ENCODE results near the gene GNG12.
"Not testable (repeated sequence)": the region's sequence is repeated elsewhere in the genome, so short reads cannot be mapped to it uniquely, and the experiment has no call there.

The GNG12 gene

DNA sequence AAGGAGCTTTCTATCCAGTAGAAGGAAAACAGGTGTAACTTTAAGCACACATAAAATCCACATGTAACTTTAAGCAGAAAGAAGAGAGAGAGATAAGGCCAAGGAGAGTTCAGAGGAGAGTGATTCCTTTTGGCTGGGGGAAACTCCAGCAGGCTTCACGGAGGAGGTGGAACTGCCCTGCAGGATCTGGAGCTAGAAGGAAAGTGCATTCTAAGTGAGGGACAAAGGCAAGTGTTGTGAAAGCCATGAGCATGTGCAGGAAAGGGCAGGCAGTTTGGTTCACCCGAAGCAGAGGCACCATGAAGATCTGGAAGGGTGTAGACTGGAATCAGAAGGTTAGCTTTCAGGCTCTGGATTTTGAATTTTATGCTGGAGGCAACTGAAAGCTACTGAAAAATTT lies 101.9 kb downstream of the GNG12 start:
- no peak for DNase-seq (ENCODE audit: low read depth)

DNA sequence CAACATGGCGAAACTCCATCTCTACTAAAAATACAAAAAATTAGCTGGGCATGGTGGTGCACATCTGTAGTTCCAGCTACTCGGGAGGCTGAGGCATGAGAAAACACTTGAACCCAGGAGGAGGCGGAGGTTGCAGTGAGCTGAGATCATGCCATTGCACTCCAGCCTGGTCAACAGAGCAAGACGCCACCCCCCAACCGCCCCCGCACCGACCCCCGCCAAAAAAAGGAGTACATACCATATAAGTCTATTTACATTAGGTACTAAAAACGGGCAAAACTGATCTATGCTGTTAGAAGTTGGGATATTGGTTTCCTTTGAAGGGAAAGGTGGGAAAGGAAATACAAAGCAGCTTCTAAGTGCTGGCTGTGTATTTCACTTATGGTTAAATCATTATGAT lies 103.0 kb downstream of the GNG12 start:
- not testable (repeated sequence) for DNase-seq (ENCODE audit: low read depth)

- DNase-seq (ENCODE audit: low read depth) = no peak
These were observed 103.4 kb downstream of the GNG12 start for GRCh38 chr1:67729872-67730271.

DNA sequence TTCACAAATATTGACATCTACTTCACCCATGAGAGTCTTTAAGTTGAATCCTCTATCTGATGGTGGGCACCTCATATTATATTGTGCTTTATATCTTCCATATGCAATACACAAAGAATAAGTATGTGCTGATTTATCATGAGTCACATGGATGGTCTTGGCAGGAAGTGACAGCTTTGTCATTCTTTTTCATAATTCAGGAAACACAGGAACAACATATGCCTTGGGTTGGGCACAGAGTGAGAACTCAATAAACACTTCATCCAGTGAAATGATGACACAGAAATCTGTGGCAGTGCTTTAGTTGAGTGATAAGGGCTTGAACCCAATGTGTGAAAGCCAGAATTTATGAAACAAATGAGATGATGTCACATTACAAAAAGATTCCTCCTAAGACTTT lies 107.0 kb downstream of the GNG12 start:
- DNase-seq (ENCODE audit: low read depth) = no peak

- no peak for DNase-seq (ENCODE audit: low read depth)
These were observed 108.2 kb downstream of the GNG12 start for GRCh38 chr1:67724928-67725560.

DNA sequence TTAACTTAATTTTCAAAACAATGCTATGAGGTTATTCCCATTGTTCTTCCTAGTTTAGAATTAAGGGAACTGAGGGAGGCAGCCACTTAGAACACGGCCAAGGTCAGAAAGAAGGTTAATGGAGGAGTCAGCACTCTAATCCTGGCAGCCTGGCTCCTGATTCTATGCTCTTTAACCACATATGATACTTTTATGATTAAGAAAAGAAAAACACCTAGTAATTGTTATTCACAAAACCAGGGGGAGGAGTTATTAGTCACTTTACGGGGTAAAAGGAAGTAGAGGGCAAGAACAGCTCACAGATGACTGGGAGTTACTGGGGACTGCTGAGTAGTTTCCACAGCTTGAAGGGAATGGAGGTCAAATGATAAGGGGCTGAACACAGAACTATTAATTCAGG lies 109.6 kb downstream of the GNG12 start:
- DNase-seq (ENCODE audit: low read depth) = no peak

GRCh38 chr1:67723126-67723525 lies 110.1 kb downstream of the GNG12 start:
- DNase-seq (ENCODE audit: low read depth) = no peak

DNA sequence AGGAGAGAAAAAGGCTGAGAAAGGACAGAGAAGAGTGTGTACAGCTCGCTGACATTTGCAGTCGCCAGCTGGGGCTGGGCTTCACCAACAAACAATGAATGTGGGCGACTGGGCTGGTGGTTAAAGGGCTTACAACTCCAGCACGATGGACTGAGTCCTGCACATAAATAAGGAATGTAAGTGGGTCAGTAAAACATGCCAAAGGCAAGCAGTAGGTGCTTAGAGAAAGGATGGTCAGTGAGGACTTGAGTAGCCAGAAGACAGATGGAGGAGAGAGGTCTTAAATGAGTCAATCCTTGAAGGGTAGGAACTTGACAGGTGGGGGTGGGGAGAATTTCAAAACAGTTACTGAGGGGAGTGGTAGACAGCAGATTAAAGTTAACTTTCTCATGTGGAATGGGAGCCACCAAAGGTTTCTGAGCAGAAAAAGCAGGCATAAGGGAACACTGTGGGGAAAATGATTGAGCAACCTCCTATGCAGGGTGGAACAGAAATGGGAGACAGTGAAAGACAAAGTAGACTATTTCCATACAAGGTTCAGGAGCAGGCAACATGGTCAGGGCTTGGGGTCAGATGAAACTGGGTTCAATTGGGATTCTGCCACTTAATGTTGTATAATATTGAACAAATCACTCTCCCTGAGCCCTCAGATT lies 110.8 kb downstream of the GNG12 start:
- no peak for DNase-seq (ENCODE audit: low read depth)

- DNase-seq (ENCODE audit: low read depth) = no peak
These were observed 111.5 kb downstream of the GNG12 start for GRCh38 chr1:67721650-67722291.

DNA sequence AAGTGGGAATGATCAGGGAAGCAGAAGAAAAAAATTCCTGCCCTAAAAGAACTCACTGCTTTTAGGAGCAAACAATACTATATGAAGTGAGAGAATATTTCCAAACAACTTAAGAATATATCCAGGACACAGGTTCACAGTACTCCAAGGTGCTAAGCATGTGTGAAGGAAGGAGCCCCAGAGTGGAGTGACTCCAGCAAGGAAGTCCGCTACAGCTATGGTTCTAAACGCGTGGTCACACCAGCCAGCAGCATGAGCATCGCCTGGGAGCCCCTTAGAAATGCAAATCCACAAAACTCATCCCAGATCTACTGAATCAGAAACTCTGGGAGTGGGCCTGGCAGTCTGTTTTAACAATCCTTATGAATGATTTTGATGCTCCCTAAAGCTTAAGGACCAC lies 112.2 kb downstream of the GNG12 start:
- DNase-seq (ENCODE audit: low read depth) = no peak

- no peak for DNase-seq (ENCODE audit: low read depth)
These were observed 113.7 kb downstream of the GNG12 start for GRCh38 chr1:67719329-67720196.

- no peak for DNase-seq (ENCODE audit: low read depth)
These were observed 115.4 kb downstream of the GNG12 start for GRCh38 chr1:67717876-67718275.

DNA sequence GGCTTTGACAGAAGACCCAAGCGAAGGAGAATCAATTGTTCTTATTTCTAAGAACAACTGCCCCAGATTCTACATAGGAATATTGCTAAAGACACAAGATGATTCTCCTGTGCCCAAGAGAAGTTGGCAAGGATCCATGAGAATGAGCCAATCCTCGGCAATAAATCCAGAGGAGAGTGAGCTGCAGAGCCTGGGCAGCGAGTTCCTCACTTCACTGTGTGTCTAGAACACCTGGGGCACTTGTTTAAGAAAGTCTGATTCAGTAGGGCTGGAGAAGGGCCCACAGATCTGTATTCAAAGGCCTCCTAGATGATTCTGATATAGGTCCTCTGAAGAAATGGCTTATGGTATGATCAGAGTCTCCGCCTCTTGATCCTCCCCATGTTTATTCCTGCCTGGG lies 116.5 kb downstream of the GNG12 start:
- DNase-seq (ENCODE audit: low read depth) = no peak

DNA sequence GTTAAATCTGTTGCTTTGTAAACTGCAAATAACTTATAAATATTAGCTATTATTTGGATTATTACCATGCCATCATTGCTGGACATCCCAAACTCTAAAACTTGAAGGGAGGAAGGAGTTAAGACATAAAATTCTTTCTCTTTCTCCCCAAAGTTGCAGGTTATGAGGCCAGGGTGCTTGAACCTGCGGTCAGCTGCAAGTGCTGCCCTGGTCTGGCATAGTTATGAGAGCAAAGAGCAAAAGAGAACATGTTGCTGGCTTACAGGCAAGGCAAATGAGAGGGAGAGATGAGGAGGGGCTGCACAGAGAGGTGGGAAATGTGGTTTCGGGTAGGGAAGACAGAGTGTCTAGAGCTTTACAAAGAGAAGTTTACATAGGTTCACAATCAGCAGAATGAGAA lies 117.4 kb downstream of the GNG12 start:
- no peak for DNase-seq (ENCODE audit: low read depth)

DNA sequence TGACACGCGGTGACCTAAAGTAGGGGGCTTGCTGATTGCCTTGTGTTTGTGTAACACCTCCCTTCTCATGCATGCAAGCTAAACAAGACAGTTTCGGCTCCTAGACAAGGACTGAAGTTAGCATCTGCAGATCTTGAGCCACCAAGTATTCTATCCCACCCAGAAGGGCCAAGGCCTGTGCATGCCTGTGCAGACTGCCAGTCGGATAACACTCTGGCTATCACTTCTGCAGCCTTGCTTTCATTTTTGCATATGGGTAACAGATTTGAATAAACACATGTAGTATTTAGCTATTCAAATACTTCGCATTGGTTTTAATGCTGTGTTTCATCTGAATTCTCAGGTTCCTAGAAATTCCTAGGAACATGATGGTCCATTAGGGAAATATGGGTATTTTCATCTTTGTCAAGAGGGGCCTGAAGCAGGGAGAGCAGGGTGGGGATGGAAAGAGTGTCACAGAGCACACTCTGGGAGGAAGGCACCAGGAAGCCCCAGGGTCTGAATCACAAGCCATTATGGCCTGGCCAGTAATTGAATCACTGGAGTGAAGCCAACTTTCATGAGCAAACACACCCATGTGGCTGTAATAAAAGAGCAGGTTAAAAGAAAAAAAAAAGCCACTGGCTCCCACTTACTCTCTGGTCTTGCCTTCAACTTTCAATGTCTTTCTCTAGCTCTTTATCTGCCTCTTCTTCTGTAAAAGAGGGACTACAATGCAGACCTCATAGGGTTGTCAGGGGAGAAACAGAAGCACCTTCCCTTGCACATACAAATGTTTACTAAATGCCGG lies 120.0 kb downstream of the GNG12 start:
- DNase-seq (ENCODE audit: low read depth) = no peak

DNA sequence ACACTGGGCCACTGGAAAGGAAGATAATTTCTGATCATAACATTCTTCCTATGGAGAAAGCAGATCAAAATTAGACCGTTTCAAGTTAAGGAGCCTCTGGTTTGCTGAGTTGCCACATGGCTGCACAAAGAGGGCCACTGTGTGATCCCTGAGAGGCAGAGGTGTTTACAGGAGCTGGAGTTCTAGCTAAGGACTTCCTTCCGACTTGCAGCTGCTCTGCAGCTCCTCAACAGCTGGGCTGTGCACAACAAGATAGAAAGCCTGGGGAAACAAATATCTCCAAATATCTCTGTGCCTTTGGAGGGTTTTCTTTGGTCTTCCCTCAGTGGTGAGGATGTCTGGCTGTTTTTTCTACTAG lies 121.4 kb downstream of the GNG12 start:
- DNase-seq (ENCODE audit: low read depth) = no peak

- no peak for DNase-seq (ENCODE audit: low read depth)
These were observed 122.0 kb downstream of the GNG12 start for GRCh38 chr1:67711158-67711854.

- no peak for DNase-seq (ENCODE audit: low read depth)
These were observed 122.8 kb downstream of the GNG12 start for GRCh38 chr1:67710417-67710816.

DNA sequence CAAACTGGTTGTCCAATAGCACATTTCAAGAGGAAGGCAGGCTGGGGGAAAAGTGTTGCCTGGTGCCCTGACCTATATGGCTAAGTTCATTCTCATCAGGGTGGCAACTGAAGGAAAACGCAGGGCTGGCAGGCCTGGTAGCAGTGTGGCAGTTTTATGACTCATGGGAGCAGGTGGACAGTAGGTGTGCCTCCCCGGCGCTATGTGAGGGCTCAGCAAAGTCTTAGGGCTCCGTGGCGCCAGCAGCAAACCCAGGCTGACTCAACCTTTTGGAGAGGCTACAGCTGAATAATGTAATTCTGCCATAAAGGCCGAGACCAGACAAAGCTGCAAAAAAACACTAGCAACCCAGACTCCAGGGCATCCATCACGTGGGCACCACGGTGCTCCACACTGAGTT lies 124.7 kb downstream of the GNG12 start:
- DNase-seq (ENCODE audit: low read depth) = no peak

DNA sequence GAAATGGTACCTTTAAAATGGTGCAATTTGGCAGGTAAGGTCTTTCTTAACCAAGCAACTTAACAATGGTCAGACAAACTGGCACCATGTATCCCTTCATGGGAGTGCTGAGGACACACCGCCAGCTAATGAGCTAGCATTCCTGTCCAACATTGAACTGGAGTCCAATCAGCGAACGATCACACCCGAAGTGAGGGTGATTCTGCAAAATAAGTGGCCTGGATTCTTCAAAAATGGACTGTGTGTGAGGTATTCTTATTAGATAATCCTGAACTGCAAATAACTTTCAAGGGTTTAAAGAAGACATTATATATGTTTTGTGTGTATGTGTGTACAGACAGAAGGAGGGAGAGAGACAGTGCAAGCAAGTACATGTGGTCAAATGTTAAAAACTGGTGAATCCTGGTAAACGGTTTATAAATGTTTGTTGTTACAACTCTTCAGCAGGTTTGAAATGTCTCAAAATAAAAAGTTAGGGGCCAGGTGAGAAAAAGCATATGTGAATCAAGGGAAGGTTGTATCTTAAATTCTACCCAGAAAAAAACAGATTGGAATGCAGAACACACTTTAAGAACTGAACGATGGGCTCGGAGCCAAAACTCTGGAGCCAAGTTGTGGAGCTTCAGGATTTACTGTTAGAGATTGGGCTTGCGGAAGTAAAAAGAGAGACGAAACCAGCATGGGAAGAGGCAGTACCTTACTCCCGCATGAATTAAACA lies 127.4 kb downstream of the GNG12 start:
- no peak for DNase-seq (ENCODE audit: low read depth)

- no peak for DNase-seq (ENCODE audit: low read depth)
These were observed 128.9 kb downstream of the GNG12 start for GRCh38 chr1:67704351-67704750.
